K562 (cell line): ENCODE results near the gene TREM2. TPM values are rescaled to one million over a fixed set of nuclear protein-coding genes. Genes with fewer than 3 reads are reported as not detected.

Source experiments
- ATAC-seq: fragments of 200-7000 bp; cut with Tn5 transposase; 3 replicates; pipeline ENCODE4 v1.9.1; 2020; ENCODE audit warnings: moderate library complexity
- BruUV-seq: library from RNA; stranded (reverse); fragments of 400-500 nt; replicated peaks from 2 replicates; lab custom pipeline; 2021; lab: Mats Ljungman, UMichigan
- CTCF ChIA-PET: fragments of 300-600 bp; formaldehyde crosslinking; extraction: SDS; loops from one replicate; lab custom pipeline; 2021; ENCODE audit warnings: low intra/inter-chr PET ratio; lab: Yijun Ruan, JAX
- POLR2A ChIA-PET: fragments of 300-600, 350-650 bp; sonication (Branson Sonifier 250); formaldehyde crosslinking; extraction: SDS; loops from one replicate; lab custom pipeline; 2021; ENCODE audit warnings: antibody characterized with exemption, inconsistent platforms; lab: Yijun Ruan, JAX
- DNase-seq, 4 experiments: peaks; one replicate each; pipeline versions ENCODE4 v3.0.0 to v3.0.0-alpha.2; 2011 to 2018; ENCODE audit warnings: low spot score in 3 of 4, mixed read lengths in 3 of 4; ENCODE audit errors: extremely low read depth in 1 of 4
- FAIRE-seq: peaks from 2 replicates; lab custom pipeline; 2011; peaks lifted over from hg19 to GRCh38; lab: Jason Lieb, UNC
- H2AFZ ChIP-seq: 2 replicates; pipeline ENCODE4 v1.6.0; 2011; ENCODE audit warnings: low read depth, low read length, control low read depth, inconsistent platforms
- H3K27ac ChIP-seq: fragments of 200-600 bp; 3 replicates; pipeline ENCODE4 v1.8.0; 2011; ENCODE audit warnings: low read depth, mild to moderate bottlenecking, control low read depth, inconsistent platforms, low read length, moderate library complexity, mixed read lengths; ENCODE audit errors: extremely low read depth
- H3K27me3 ChIP-seq, 2 experiments: fragments of 300-600 bp in 1 of 2; 2 replicates in 1 of 2; 3 replicates in 1 of 2; pipeline versions ENCODE4 v1.6.0 to v1.8.0; 2011; ENCODE audit warnings: inconsistent platforms in 2 of 2, low read length in 2 of 2, mild to moderate bottlenecking in 1 of 2, mixed read lengths in 1 of 2, moderate library complexity in 1 of 2; ENCODE audit not compliant: control insufficient read depth in 2 of 2, insufficient read depth in 2 of 2
- H3K36me3 ChIP-seq: fragments of 300-600 bp; 3 replicates; pipeline ENCODE4 v1.8.0; 2011; ENCODE audit warnings: mild to moderate bottlenecking, low read length, inconsistent platforms; ENCODE audit not compliant: control insufficient read depth, insufficient read depth
- H3K4me1 ChIP-seq, 2 experiments: fragments of 200-600 bp in 1 of 2; replicated peaks in 1 of 2; 2 replicates in 1 of 2; 3 replicates in 1 of 2; pipeline versions ENCODE4 v1.5.1 to v1.8.0; 2011; ENCODE audit warnings: inconsistent platforms in 2 of 2, low read length in 2 of 2, mild to moderate bottlenecking in 1 of 2, mixed read lengths in 1 of 2, moderate library complexity in 1 of 2; ENCODE audit not compliant: control insufficient read depth in 2 of 2, insufficient read depth in 2 of 2
- H3K4me2 ChIP-seq: 2 replicates; pipeline ENCODE4 v1.6.1; 2011; ENCODE audit warnings: low read length, control low read depth, inconsistent platforms, mixed read lengths; ENCODE audit not compliant: insufficient read depth
- H3K4me3 ChIP-seq: fragments of 200-600 bp; sonication (generic), shearing (Covaris generic); 2 replicates; pipeline ENCODE4 v1.5.1; 2016; ENCODE audit warnings: control low read depth, inconsistent platforms
- H3K79me2 ChIP-seq: fragments of 200-600 bp; 3 replicates; pipeline ENCODE4 v1.8.0; 2011; ENCODE audit warnings: low read length, inconsistent platforms; ENCODE audit not compliant: control insufficient read depth, insufficient read depth
- H3K9ac ChIP-seq, 2 experiments: 2 replicates each; pipeline versions ENCODE4 v1.6.0 to v1.6.1; 2011; ENCODE audit warnings: low read depth in 2 of 2, low read length in 2 of 2, control low read depth in 1 of 2, inconsistent platforms in 1 of 2, mild to moderate bottlenecking in 1 of 2, mixed read lengths in 1 of 2; ENCODE audit not compliant: insufficient read depth in 1 of 2
- H3K9me1 ChIP-seq: one replicate; pipeline ENCODE4 v1.6.0; 2011; ENCODE audit warnings: inconsistent platforms, mild to moderate bottlenecking, low read length, moderate library complexity; ENCODE audit not compliant: control insufficient read depth, insufficient read depth
- H3K9me3 ChIP-seq: replicated peaks from 2 replicates; pipeline ENCODE4 v1.5.1; 2011; ENCODE audit warnings: low read depth, low read length, inconsistent platforms; ENCODE audit not compliant: control insufficient read depth, insufficient read depth
- H4K20me1 ChIP-seq: replicated peaks from 2 replicates; pipeline ENCODE4 v1.6.1; 2011; ENCODE audit warnings: low read length, inconsistent platforms, mixed read lengths; ENCODE audit not compliant: control insufficient read depth, insufficient read depth
- CBFA2T2 ChIP-seq: fragments of 450-650 bp; conservative IDR thresholded peaks from 2 replicates; pipeline ENCODE4 v1.6.1; 2017; ENCODE audit warnings: mild to moderate bottlenecking
- HSF4 ChIP-seq: fragments of 250-450 bp; sonication (Bioruptor Pico); IDR thresholded peaks from 2 replicates; pipeline ENCODE4 v2.1.2; 2022; ENCODE audit warnings: mild to moderate bottlenecking, moderate library complexity, borderline replicate concordance
- MCM5 ChIP-seq: fragments of 450-650 bp; IDR thresholded peaks from 2 replicates; pipeline ENCODE4 v1.6.1; 2016; ENCODE audit warnings: low read depth
- MECOM ChIP-seq: fragments of 250-450 bp; sonication (Bioruptor Pico); IDR thresholded peaks from 2 replicates; pipeline ENCODE4 v1.8.0; 2022; ENCODE audit warnings: inconsistent platforms
- SRSF9 ChIP-seq: fragments of 200-400 bp; formaldehyde crosslinking; IDR thresholded peaks from 2 replicates; pipeline ENCODE4 v1.6.1; 2017; ENCODE audit warnings: low read depth, low read length, borderline replicate concordance
- TOE1 ChIP-seq, 2 experiments: fragments of 450-650 bp in 1 of 2; sonication (generic) in 1 of 2; formaldehyde crosslinking in 1 of 2; IDR thresholded peaks; 2 replicates each; pipeline versions ENCODE4 v1.7.1 to v1.8.0; 2016 to 2022; ENCODE audit warnings: borderline replicate concordance in 2 of 2, mild to moderate bottlenecking in 2 of 2, antibody characterized with exemption in 1 of 2, inconsistent platforms in 1 of 2, low read depth in 1 of 2, missing genetic modification reagents in 1 of 2, moderate library complexity in 1 of 2
- ZNF408 ChIP-seq: fragments of 250-450 bp; sonication (Bioruptor Pico); IDR thresholded peaks from 2 replicates; pipeline ENCODE4 v1.4.0; 2020; ENCODE audit warnings: low read depth, mild to moderate bottlenecking, moderate library complexity
- WGBS: fragments of 100-300 bp; shearing (Covaris generic); methylation state at CpG from one replicate; pipeline ENCODE4 v1.1.6; 2016; ENCODE audit warnings: low coverage, mixed read lengths; ENCODE audit not compliant: insufficient coverage; ENCODE audit errors: missing lambda C conversion rate; 5-methylcytosine and 5-hydroxymethylcytosine counted together
- in situ Hi-C: fragments of 300-500 bp; cut with MboI; formaldehyde crosslinking; loops from 4 replicates; pipeline ENCODE4 v1.15.0; 2018; ENCODE audit warnings: inconsistent platforms, mixed read lengths
- intact Hi-C: fragments of 100-400 bp; cut with micrococcal nuclease; formaldehyde crosslinking; loops from 2 replicates; pipeline ENCODE4 v1.14.2; 2022
- polyA plus RNA-seq, 8 experiments: library from polyadenylated mRNA; depleted of rRNA in 4 of 8; stranded (reverse) in 5 of 8; unstranded in 3 of 8; fragments of >200 nt; fragmentation: Nextera tagmentation in 2 of 8; fragmentation: Illumina TruSeq in 1 of 8; extraction: Ambion mirVana in 2 of 8; extraction: Trizol in 1 of 8; gene quantifications; 2 replicates each; pipeline versions ENCODE4 v1.2.1 to v1.2.3, GENCODE V29; 2011 to 2014; ENCODE audit warnings: inconsistent platforms in 1 of 8, missing spikeins in 1 of 8
- total RNA-seq, 7 experiments: library from RNA; depleted of rRNA in 6 of 7; stranded (reverse); fragments of >200 nt in 6 of 7; fragmentation: Illumina TruSeq in 2 of 7; extraction: Trizol in 2 of 7; gene quantifications; 2 replicates each; pipeline versions ENCODE4 v1.2.1 to v1.2.3, GENCODE V29; 2011 to 2021; ENCODE audit warnings: low replicate concordance in 1 of 7
- TF ChIP-seq, protein P1 (sequence below): fragments of 250-450 bp; sonication (Bioruptor Pico); IDR thresholded peaks from 2 replicates; pipeline ENCODE4 v1.8.0; 2022; ENCODE audit warnings: inconsistent platforms, mild to moderate bottlenecking, moderate library complexity, borderline replicate concordance
- TF ChIP-seq, protein P2 (sequence below): fragments of 200-400 bp; formaldehyde crosslinking; IDR thresholded peaks from 2 replicates; pipeline ENCODE4 v1.6.1; 2017; ENCODE audit warnings: mild to moderate bottlenecking, low read depth, low read length, moderate library complexity
- TF ChIP-seq, protein P3 (sequence below): sonication (generic); formaldehyde crosslinking; IDR thresholded peaks from 2 replicates; pipeline ENCODE4 v1.8.0; 2023; ENCODE audit warnings: mild to moderate bottlenecking, missing genetic modification reagents

Gene TREM2
- total and polyA plus RNA-seq, 9 of the 15 experiments (the other 6 are each of a cell fraction or from before 2014, with no cell fraction given), result not detected

DNA sequence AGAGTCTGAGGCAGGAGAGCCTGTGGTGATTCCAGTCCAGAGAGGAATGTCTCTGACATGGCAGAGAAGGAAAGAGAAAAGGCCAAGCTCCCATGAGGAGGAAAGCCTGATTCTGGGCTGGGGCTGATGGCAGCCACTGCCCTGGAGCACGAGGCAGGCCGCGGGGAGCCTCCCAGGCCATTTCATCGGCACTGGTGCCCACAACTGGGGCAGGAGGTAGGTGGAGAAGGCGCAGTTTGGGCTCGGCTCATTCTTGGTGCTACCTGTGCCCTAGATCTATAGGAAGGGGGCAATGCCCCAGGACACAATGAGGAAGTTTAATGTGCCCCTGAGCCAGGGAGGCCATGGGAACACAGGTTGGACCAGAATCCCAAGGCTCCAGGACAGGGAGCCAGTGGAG, 6.1 kb downstream of the TREM2 start:
- Histone ChIP-seq H3K4me3 (no peak overlapping the region), H3K9me3 (no peaks in the 10 kb centered on the region), H3K9ac (no peak overlapping the region), H3K27ac (no peak overlapping the region), H3K4me2 (no peak overlapping the region), H3K36me3 (no peaks in the 10 kb centered on the region), H3K27me3 (peaks cover 12 to 50% of the 10 kb centered on the region in 2 experiments), H2AFZ (no peak overlapping the region), H4K20me1 (peaks cover 7% of the 10 kb centered on the region; the same call in 1 of the 2 replicates), H3K4me1 (no peaks in the 10 kb centered on the region), H3K79me2 (no peaks in the 10 kb centered on the region), H3K9me1 (no peaks in the 10 kb centered on the region)
- no TSS peak for BruUV-seq
- intact Hi-C loops (no loop called here), in situ Hi-C loops (no loop called here)
- no peak for FAIRE-seq
- 5% methylated on average over 6 of the region's 6 CpGs for WGBS
- ChIA-PET CTCF (no interaction called here), POLR2A (interaction anchor here (0.9 to 2.2 kb wide), 2 partner anchors 10 to 26 kb away, joined by 4 to 6 read pairs; no protein-coding TSS in a partner anchor)
- DNase-seq, result no peak
- no peak for ATAC-seq
- TF ChIP-seq CBFA2T2 (no peak), MECOM (no peak), TOE1 (IDR thresholded peaks at IDR 0.05; ENCODE audit: borderline replicate concordance) (no peak), TOE1 (CRISPR knock-in tag; IDR thresholded peaks at IDR 0.05; ENCODE audit: borderline replicate concordance, low read depth) (no peak), HSF4 (no peak), SRSF9 (no peak), ZNF408 (CRISPR knock-in tag) (no peak), MCM5 (no peak)
- TF ChIP-seq, protein P1, sequence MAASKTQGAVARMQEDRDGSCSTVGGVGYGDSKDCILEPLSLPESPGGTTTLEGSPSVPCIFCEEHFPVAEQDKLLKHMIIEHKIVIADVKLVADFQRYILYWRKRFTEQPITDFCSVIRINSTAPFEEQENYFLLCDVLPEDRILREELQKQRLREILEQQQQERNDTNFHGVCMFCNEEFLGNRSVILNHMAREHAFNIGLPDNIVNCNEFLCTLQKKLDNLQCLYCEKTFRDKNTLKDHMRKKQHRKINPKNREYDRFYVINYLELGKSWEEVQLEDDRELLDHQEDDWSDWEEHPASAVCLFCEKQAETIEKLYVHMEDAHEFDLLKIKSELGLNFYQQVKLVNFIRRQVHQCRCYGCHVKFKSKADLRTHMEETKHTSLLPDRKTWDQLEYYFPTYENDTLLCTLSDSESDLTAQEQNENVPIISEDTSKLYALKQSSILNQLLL (CRISPR knock-in tag), result no peak
- TF ChIP-seq, protein P2, sequence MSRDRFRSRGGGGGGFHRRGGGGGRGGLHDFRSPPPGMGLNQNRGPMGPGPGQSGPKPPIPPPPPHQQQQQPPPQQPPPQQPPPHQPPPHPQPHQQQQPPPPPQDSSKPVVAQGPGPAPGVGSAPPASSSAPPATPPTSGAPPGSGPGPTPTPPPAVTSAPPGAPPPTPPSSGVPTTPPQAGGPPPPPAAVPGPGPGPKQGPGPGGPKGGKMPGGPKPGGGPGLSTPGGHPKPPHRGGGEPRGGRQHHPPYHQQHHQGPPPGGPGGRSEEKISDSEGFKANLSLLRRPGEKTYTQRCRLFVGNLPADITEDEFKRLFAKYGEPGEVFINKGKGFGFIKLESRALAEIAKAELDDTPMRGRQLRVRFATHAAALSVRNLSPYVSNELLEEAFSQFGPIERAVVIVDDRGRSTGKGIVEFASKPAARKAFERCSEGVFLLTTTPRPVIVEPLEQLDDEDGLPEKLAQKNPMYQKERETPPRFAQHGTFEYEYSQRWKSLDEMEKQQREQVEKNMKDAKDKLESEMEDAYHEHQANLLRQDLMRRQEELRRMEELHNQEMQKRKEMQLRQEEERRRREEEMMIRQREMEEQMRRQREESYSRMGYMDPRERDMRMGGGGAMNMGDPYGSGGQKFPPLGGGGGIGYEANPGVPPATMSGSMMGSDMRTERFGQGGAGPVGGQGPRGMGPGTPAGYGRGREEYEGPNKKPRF, result no peak
- TF ChIP-seq, protein P3, sequence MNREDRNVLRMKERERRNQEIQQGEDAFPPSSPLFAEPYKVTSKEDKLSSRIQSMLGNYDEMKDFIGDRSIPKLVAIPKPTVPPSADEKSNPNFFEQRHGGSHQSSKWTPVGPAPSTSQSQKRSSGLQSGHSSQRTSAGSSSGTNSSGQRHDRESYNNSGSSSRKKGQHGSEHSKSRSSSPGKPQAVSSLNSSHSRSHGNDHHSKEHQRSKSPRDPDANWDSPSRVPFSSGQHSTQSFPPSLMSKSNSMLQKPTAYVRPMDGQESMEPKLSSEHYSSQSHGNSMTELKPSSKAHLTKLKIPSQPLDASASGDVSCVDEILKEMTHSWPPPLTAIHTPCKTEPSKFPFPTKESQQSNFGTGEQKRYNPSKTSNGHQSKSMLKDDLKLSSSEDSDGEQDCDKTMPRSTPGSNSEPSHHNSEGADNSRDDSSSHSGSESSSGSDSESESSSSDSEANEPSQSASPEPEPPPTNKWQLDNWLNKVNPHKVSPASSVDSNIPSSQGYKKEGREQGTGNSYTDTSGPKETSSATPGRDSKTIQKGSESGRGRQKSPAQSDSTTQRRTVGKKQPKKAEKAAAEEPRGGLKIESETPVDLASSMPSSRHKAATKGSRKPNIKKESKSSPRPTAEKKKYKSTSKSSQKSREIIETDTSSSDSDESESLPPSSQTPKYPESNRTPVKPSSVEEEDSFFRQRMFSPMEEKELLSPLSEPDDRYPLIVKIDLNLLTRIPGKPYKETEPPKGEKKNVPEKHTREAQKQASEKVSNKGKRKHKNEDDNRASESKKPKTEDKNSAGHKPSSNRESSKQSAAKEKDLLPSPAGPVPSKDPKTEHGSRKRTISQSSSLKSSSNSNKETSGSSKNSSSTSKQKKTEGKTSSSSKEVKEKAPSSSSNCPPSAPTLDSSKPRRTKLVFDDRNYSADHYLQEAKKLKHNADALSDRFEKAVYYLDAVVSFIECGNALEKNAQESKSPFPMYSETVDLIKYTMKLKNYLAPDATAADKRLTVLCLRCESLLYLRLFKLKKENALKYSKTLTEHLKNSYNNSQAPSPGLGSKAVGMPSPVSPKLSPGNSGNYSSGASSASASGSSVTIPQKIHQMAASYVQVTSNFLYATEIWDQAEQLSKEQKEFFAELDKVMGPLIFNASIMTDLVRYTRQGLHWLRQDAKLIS (CRISPR knock-in tag), result no peak
